Measurements from ENCODE around the gene NALCN.

The NALCN gene

GRCh38 chr13:101289764-101290163 is 126.5 kb downstream of the NALCN start:
- DNase-seq (ENCODE audit: low read depth), result no peak

- no peak for DNase-seq (ENCODE audit: low read depth)
These were observed 132.5 kb downstream of the NALCN start for GRCh38 chr13:101283782-101284181.

- no peak for DNase-seq (ENCODE audit: low read depth)
These were observed 143.4 kb downstream of the NALCN start for GRCh38 chr13:101272886-101273285.

GRCh38 chr13:101271681-101272245 is 144.5 kb downstream of the NALCN start:
- no peak for DNase-seq (ENCODE audit: low read depth)

- no peak for DNase-seq (ENCODE audit: low read depth)
These were observed 148.7 kb downstream of the NALCN start for GRCh38 chr13:101267656-101268055.

GRCh38 chr13:101265934-101266333 is 150.4 kb downstream of the NALCN start:
- DNase-seq (ENCODE audit: low read depth), result no peak

GRCh38 chr13:101264931-101265330 is 151.4 kb downstream of the NALCN start:
- no peak for DNase-seq (ENCODE audit: low read depth)

GRCh38 chr13:101262306-101262705 is 154.0 kb downstream of the NALCN start:
- DNase-seq (ENCODE audit: low read depth), result no peak

GRCh38 chr13:101258509-101258908 is 157.8 kb downstream of the NALCN start:
- DNase-seq (ENCODE audit: low read depth), result no peak

GRCh38 chr13:101258071-101258470 is 158.2 kb downstream of the NALCN start:
- DNase-seq (ENCODE audit: low read depth), result no peak

GRCh38 chr13:101248739-101249514 is 167.4 kb downstream of the NALCN start:
- DNase-seq (ENCODE audit: low read depth), result no peak

GRCh38 chr13:101242720-101243119 is 173.6 kb downstream of the NALCN start:
- no peak for DNase-seq (ENCODE audit: low read depth)

- DNase-seq (ENCODE audit: low read depth), result no peak
These were observed 177.8 kb downstream of the NALCN start for GRCh38 chr13:101238555-101238954.

GRCh38 chr13:101231751-101232428 is 184.4 kb downstream of the NALCN start:
- no peak for DNase-seq (ENCODE audit: low read depth)

GRCh38 chr13:101230271-101230890 is 185.9 kb downstream of the NALCN start:
- DNase-seq (ENCODE audit: low read depth), result no peak

GRCh38 chr13:101219609-101220265 is 196.6 kb downstream of the NALCN start:
- no peak for DNase-seq (ENCODE audit: low read depth)

- no peak for DNase-seq (ENCODE audit: low read depth)
These were observed 197.8 kb downstream of the NALCN start for GRCh38 chr13:101218484-101218883.

- no peak for DNase-seq (ENCODE audit: low read depth)
These were observed 199.2 kb downstream of the NALCN start for GRCh38 chr13:101217086-101217485.

GRCh38 chr13:101211261-101211660 is 205.0 kb downstream of the NALCN start:
- DNase-seq (ENCODE audit: low read depth), result no peak

GRCh38 chr13:101210774-101211173 is 205.5 kb downstream of the NALCN start:
- DNase-seq (ENCODE audit: low read depth), result no peak

GRCh38 chr13:101209206-101209893 is 207.0 kb downstream of the NALCN start:
- DNase-seq (ENCODE audit: low read depth), result no peak

GRCh38 chr13:101205408-101205807 is 210.9 kb downstream of the NALCN start:
- no peak for DNase-seq (ENCODE audit: low read depth)
